ENCODE measurements around the gene PNRC2.

GRCh38 chr1:23966973-23967493 lies 7.4 kb downstream of the PNRC2 start:
- TF ChIP-seq CTCF (IDR thresholded peaks at IDR 0.05) = no peak
- no peak for TF ChIP-seq POLR2A (IDR thresholded peaks at IDR 0.05)
